Ishikawa (cell line): ENCODE measurements around the gene NAV3.

ENCODE experiments used
- CEBPB ChIP-seq: IDR thresholded peaks from 2 replicates; pipeline ENCODE4 v1.6.1; 2012
- CREB1 ChIP-seq: IDR thresholded peaks from 2 replicates; pipeline ENCODE4 v1.6.1; 2012; ENCODE audit warnings: low read depth
- EGR1 ChIP-seq: IDR thresholded peaks from 2 replicates; pipeline ENCODE4 v1.6.1; 2012
- EP300 ChIP-seq: IDR thresholded peaks from 2 replicates; pipeline ENCODE4 v1.6.1; 2012; ENCODE audit warnings: borderline replicate concordance
- FOXM1 ChIP-seq: IDR thresholded peaks from 2 replicates; pipeline ENCODE4 v1.6.1; 2012; ENCODE audit warnings: low read depth, borderline replicate concordance
- MAX ChIP-seq: IDR thresholded peaks from 2 replicates; pipeline ENCODE4 v1.6.1; 2012
- NFIC ChIP-seq: IDR thresholded peaks from 2 replicates; pipeline ENCODE4 v1.6.1; 2012
- RAD21 ChIP-seq: IDR thresholded peaks from 2 replicates; pipeline ENCODE4 v1.6.1; 2012; ENCODE audit warnings: low read depth
- TAF1 ChIP-seq: IDR thresholded peaks from 2 replicates; pipeline ENCODE4 v1.6.1; 2012; ENCODE audit warnings: low read depth, mild to moderate bottlenecking
- TCF12 ChIP-seq: IDR thresholded peaks from 2 replicates; pipeline ENCODE4 v1.6.1; 2012; ENCODE audit warnings: low read depth
- TEAD4 ChIP-seq: IDR thresholded peaks from 2 replicates; pipeline ENCODE4 v1.6.1; 2012
- USF1 ChIP-seq: IDR thresholded peaks from 2 replicates; pipeline ENCODE4 v1.6.1; 2012
- YY1 ChIP-seq: IDR thresholded peaks from 2 replicates; pipeline ENCODE4 v1.6.1; 2012; ENCODE audit warnings: low read depth
- ZBTB7A ChIP-seq: IDR thresholded peaks from 2 replicates; pipeline ENCODE4 v1.6.1; 2012; ENCODE audit warnings: low read depth
- TF ChIP-seq, protein P1 (sequence below): IDR thresholded peaks from 2 replicates; pipeline ENCODE4 v1.6.1; 2012; ENCODE audit warnings: low read depth, mild to moderate bottlenecking

NAV3 gene

DNA sequence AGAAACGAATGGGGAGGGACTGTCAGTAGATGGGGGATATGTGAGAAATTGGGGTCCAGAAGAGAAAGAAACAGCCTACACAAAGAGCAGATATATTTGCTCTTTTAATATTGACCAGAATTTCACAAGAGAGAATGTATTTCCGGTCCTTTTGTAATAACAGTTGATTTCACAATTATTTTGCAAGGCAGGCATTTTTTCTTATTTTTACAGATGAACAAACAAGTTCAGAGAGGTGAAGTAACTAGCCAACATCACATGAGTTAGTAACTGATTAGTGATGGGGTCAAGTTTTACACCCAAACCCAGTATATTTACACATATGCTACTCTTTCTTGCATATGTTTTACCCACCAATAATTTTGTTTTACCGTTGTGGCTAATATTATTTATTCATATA, 188.2 kb downstream of the NAV3 start:
- no peak for TF ChIP-seq EP300
- TF ChIP-seq USF1, result no peak
- no peak for TF ChIP-seq TCF12
- TF ChIP-seq NFIC, result no peak
- TF ChIP-seq EGR1, result no peak
- TF ChIP-seq YY1, result no peak
- TF ChIP-seq ZBTB7A, result no peak
- no peak for TF ChIP-seq TEAD4
- TF ChIP-seq, protein P1, sequence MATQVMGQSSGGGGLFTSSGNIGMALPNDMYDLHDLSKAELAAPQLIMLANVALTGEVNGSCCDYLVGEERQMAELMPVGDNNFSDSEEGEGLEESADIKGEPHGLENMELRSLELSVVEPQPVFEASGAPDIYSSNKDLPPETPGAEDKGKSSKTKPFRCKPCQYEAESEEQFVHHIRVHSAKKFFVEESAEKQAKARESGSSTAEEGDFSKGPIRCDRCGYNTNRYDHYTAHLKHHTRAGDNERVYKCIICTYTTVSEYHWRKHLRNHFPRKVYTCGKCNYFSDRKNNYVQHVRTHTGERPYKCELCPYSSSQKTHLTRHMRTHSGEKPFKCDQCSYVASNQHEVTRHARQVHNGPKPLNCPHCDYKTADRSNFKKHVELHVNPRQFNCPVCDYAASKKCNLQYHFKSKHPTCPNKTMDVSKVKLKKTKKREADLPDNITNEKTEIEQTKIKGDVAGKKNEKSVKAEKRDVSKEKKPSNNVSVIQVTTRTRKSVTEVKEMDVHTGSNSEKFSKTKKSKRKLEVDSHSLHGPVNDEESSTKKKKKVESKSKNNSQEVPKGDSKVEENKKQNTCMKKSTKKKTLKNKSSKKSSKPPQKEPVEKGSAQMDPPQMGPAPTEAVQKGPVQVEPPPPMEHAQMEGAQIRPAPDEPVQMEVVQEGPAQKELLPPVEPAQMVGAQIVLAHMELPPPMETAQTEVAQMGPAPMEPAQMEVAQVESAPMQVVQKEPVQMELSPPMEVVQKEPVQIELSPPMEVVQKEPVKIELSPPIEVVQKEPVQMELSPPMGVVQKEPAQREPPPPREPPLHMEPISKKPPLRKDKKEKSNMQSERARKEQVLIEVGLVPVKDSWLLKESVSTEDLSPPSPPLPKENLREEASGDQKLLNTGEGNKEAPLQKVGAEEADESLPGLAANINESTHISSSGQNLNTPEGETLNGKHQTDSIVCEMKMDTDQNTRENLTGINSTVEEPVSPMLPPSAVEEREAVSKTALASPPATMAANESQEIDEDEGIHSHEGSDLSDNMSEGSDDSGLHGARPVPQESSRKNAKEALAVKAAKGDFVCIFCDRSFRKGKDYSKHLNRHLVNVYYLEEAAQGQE, result no peak
- TF ChIP-seq TAF1, result no peak
- no peak for TF ChIP-seq RAD21
- TF ChIP-seq MAX, result no peak

DNA sequence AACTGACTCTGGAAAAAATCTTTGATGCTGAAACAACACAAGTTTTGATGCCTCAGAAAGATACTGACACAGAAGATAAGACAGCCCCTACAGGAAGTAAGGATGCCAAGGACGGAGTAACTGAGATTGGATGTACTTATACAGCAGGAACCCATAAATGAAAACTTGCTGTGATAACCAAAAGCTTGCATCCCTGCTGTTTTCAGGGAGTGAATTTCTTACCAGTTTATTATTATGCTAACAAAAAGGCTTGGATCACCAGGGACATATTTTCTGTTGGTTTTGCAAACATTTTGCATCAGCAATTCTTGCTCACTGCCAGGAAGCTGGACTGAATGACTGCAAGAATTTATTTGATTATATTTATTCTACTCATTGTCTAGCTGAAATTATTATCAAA, 197.7 kb downstream of the NAV3 start:
- no peak for TF ChIP-seq TCF12
- no peak for TF ChIP-seq FOXM1
- no peak for TF ChIP-seq RAD21
- TF ChIP-seq CEBPB, result no peak
- TF ChIP-seq EP300, result no peak
- TF ChIP-seq MAX, result no peak
- TF ChIP-seq CREB1, result no peak
- TF ChIP-seq TAF1, result no peak
- TF ChIP-seq, protein P1, result no peak
- no peak for TF ChIP-seq YY1
- TF ChIP-seq EGR1, result no peak
- TF ChIP-seq USF1, result no peak
- TF ChIP-seq TEAD4, result no peak
- TF ChIP-seq ZBTB7A, result no peak
- TF ChIP-seq NFIC, result no peak

DNA sequence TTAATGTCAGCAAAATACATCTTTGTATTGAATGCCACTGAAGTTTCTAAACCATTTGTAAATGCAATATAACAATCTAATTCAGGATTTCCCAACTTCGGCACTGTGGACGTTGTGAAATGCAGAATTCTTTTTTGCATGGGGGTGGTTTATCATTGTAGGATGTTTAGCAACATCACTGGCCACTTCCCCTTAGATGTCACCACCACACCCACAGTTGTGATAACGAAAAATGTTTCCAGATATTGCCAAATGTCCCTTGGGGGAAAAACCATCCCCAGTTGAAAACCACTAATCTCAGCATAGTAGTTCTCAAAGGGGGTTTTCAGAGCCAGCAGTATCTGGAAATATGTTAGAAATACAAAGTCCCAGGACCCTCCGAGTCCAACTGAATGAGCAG, 203.3 kb downstream of the NAV3 start:
- TF ChIP-seq EP300 (no peak), EGR1 (no peak), CEBPB (no peak), CREB1 (no peak), FOXM1 (no peak), TAF1 (no peak), TCF12 (no peak), USF1 (no peak), RAD21 (no peak), ZBTB7A (no peak)

DNA sequence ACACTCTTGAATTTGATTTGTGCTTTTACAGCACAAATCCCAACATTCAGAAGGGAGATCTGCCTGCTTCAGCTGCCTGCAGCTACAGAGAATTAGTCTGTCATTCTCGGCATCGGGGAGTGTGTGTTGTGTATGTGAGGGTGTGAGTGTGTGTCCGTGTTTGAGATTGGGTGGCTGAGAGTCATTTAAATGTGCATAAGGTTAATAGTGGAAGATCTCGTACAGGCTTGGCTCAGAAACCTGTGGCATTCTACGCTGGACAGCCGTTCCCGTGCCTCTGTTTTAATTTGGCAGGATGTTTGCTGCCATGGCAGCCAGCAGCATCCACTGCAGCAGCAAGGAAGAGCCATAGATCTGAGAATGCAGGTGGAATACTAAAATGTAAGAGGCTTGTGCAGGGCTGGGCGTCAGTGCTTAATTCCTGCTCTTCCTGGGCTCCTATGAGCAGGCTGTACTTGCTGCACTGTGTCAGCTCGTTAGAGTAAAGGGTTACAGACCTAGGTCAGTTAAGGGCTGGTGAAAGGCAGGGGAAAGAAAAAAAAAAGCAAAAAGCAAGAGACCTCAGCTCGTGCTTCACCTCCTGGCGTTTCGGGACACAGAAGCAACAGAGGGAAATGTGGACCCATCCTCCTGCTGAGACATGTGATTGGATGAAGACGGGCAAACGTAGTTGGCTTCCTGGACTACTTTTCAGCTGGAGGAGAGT, 205.4 kb downstream of the NAV3 start:
- TF ChIP-seq ZBTB7A (no peak), TAF1 (no peak), NFIC (no peak), CREB1 (no peak), EGR1 (no peak), TCF12 (no peak), FOXM1 (no peak), CEBPB (no peak), MAX (no peak), USF1 (no peak), YY1 (no peak), RAD21 (no peak), EP300 (no peak), TEAD4 (no peak)
- TF ChIP-seq, protein P1, result no peak
